Measurements from ENCODE around the gene LIPJ.

The LIPJ gene

DNA sequence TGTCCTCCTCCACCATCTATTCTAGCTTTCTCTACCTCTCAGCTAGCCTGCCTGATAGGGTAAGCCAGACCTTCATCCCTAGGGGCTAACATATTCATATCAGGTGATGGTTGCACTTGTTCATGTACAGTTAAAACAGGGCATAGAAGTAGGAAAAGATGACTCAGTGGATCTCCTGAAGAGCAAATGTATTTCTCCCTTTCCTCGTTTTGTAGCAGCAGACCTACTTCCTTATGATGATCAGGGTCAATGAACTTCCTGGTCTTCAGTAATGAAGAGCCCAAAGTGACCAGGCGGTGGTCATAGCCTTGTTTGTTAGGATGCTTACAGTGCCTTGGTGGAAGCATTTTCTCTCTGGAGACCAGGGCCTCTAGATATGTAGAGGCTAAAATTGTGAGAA, 6.3 kb downstream of the LIPJ start:
- TF ChIP-seq EP300 (IDR thresholded peaks at IDR 0.05; ENCODE audit: borderline replicate concordance), result no peak
- no peak for TF ChIP-seq CREB1 (IDR thresholded peaks at IDR 0.05; ENCODE audit: low read depth)

DNA sequence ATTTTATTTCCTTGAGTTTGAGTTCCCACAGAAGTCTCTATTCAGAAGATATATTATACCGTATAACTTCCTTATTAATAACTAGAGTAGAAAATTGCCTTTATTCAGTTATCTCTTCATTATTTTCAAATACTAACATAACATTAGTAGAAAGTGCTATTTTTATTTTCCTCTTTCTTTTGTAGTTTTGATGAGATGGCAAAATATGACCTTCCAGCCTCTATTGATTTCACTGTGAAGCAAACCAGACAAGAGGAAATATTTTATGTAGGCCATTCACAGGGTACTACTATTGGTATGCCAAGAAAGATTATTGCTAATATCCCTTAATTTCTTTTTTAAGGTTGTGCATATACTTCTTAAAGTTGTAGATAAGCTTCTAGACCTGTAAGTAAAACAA, 7.9 kb downstream of the LIPJ start:
- TF ChIP-seq EGR1 (IDR thresholded peaks at IDR 0.05) (no peak), CREB1 (IDR thresholded peaks at IDR 0.05; ENCODE audit: low read depth) (no peak), CEBPB (IDR thresholded peaks at IDR 0.05) (no peak), EP300 (IDR thresholded peaks at IDR 0.05; ENCODE audit: borderline replicate concordance) (no peak), RAD21 (IDR thresholded peaks at IDR 0.05; ENCODE audit: low read depth) (no peak), NFIC (IDR thresholded peaks at IDR 0.05) (no peak), TCF12 (IDR thresholded peaks at IDR 0.05; ENCODE audit: low read depth) (no peak), TEAD4 (IDR thresholded peaks at IDR 0.05) (no peak), ZBTB7A (IDR thresholded peaks at IDR 0.05; ENCODE audit: low read depth) (no peak), YY1 (IDR thresholded peaks at IDR 0.05; ENCODE audit: low read depth) (no peak), FOXM1 (IDR thresholded peaks at IDR 0.05; ENCODE audit: borderline replicate concordance, low read depth) (no peak), TAF1 (IDR thresholded peaks at IDR 0.05; ENCODE audit: low read depth) (no peak)
- TF ChIP-seq, protein P1, sequence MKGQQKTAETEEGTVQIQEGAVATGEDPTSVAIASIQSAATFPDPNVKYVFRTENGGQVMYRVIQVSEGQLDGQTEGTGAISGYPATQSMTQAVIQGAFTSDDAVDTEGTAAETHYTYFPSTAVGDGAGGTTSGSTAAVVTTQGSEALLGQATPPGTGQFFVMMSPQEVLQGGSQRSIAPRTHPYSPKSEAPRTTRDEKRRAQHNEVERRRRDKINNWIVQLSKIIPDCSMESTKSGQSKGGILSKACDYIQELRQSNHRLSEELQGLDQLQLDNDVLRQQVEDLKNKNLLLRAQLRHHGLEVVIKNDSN (IDR thresholded peaks at IDR 0.05), result no peak
- TF ChIP-seq, protein P2, sequence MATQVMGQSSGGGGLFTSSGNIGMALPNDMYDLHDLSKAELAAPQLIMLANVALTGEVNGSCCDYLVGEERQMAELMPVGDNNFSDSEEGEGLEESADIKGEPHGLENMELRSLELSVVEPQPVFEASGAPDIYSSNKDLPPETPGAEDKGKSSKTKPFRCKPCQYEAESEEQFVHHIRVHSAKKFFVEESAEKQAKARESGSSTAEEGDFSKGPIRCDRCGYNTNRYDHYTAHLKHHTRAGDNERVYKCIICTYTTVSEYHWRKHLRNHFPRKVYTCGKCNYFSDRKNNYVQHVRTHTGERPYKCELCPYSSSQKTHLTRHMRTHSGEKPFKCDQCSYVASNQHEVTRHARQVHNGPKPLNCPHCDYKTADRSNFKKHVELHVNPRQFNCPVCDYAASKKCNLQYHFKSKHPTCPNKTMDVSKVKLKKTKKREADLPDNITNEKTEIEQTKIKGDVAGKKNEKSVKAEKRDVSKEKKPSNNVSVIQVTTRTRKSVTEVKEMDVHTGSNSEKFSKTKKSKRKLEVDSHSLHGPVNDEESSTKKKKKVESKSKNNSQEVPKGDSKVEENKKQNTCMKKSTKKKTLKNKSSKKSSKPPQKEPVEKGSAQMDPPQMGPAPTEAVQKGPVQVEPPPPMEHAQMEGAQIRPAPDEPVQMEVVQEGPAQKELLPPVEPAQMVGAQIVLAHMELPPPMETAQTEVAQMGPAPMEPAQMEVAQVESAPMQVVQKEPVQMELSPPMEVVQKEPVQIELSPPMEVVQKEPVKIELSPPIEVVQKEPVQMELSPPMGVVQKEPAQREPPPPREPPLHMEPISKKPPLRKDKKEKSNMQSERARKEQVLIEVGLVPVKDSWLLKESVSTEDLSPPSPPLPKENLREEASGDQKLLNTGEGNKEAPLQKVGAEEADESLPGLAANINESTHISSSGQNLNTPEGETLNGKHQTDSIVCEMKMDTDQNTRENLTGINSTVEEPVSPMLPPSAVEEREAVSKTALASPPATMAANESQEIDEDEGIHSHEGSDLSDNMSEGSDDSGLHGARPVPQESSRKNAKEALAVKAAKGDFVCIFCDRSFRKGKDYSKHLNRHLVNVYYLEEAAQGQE (IDR thresholded peaks at IDR 0.05; ENCODE audit: low read depth), result no peak
- TF ChIP-seq, protein P3, sequence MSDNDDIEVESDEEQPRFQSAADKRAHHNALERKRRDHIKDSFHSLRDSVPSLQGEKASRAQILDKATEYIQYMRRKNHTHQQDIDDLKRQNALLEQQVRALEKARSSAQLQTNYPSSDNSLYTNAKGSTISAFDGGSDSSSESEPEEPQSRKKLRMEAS (IDR thresholded peaks at IDR 0.05), result no peak

DNA sequence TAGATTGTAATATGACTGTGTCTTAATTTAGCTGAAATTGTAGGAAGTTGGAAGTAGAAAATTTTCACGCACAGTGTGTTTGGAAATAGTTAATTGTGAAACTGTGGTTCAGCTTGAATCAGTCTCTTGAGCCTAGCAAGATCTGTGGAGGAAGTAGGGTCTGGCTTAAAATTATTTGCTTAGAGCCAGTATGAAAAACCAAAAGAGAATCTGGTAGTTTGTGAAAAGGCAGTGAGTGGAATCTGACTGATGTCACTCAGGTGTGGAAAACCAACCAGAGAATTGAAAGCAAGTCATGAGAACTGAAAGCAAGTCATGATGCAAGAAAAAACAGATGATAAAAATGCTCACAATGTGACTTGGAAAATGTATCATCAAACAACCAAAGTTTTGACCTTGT, 11.5 kb downstream of the LIPJ start:
- TF ChIP-seq, protein P2 (IDR thresholded peaks at IDR 0.05; ENCODE audit: low read depth), result no peak
- TF ChIP-seq EGR1 (IDR thresholded peaks at IDR 0.05) (no peak), EP300 (IDR thresholded peaks at IDR 0.05; ENCODE audit: borderline replicate concordance) (no peak), TCF12 (IDR thresholded peaks at IDR 0.05; ENCODE audit: low read depth) (no peak), NFIC (IDR thresholded peaks at IDR 0.05) (no peak)

DNA sequence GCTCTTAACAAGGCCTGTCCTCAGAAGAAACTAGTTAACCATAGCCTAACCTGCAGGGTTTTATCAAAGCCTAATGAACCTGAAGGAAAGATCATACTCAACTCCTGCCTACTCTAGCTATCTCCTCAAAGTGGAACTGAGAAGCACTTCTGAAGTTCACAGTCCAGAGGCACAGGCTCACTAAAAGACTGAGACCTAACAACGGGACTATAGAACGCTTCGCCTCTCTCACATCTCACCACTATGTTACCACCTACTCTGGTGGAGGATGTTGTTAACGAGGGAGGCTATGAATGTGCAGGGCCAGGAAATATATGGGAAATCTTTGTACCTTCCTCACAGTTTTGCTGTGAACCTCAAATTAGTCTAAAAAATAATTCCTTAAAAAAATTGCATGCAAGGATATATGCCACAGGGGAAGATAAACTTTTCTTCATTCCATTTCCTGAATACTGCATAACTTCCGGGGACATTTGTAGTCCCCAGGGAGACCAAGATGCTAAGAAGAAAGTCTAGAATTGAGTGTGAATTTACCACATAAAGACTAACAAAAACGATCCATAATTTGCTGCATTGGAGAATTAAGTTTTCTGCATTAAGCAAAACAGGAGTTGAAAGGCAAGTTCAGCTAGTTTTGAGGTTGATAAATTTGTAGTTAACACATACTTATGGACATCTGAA, 21.6 kb downstream of the LIPJ start:
- TF ChIP-seq EP300 (IDR thresholded peaks at IDR 0.05; ENCODE audit: borderline replicate concordance) (no peak), CREB1 (IDR thresholded peaks at IDR 0.05; ENCODE audit: low read depth) (no peak), CEBPB (IDR thresholded peaks at IDR 0.05) (no peak), TAF1 (IDR thresholded peaks at IDR 0.05; ENCODE audit: low read depth) (no peak), YY1 (IDR thresholded peaks at IDR 0.05; ENCODE audit: low read depth) (no peak), RAD21 (IDR thresholded peaks at IDR 0.05; ENCODE audit: low read depth) (no peak), FOXM1 (IDR thresholded peaks at IDR 0.05; ENCODE audit: borderline replicate concordance, low read depth) (no peak), EGR1 (IDR thresholded peaks at IDR 0.05) (no peak), ZBTB7A (IDR thresholded peaks at IDR 0.05; ENCODE audit: low read depth) (no peak), TEAD4 (IDR thresholded peaks at IDR 0.05) (no peak), TCF12 (IDR thresholded peaks at IDR 0.05; ENCODE audit: low read depth) (no peak), NFIC (IDR thresholded peaks at IDR 0.05) (no peak)
- TF ChIP-seq, protein P3 (IDR thresholded peaks at IDR 0.05), result no peak
- TF ChIP-seq, protein P1 (IDR thresholded peaks at IDR 0.05), result no peak
- TF ChIP-seq, protein P2 (IDR thresholded peaks at IDR 0.05; ENCODE audit: low read depth), result no peak

Measured in Ishikawa (cell line).